Thoracic aorta (tissue), 2 donors: ENCODE measurements around the gene TIFAB. TPM values are rescaled to one million over a fixed set of nuclear protein-coding genes. Genes with fewer than 3 reads are reported as not detected.

Source experiments
- ATAC-seq: fragments of 150-250 bp; one replicate; pipeline ENCODE4 v1.8.0; 2017; ENCODE audit warnings: low read depth; ENCODE audit not compliant: insufficient number of reproducible peaks, low FRiP score
- DNase-seq: peaks from one replicate; pipeline ENCODE4 v3.0.0-alpha.2; 2020; ENCODE audit warnings: low spot score
- H3K27ac ChIP-seq, 2 donors: fragments of 200-600 bp; sonication (generic); 1 replicate in 1 of 2; 2 replicates in 1 of 2; pipeline ENCODE4 v1.5.1; 2016; ENCODE audit warnings: mild to moderate bottlenecking in 2 of 2, moderate library complexity in 2 of 2
- H3K27me3 ChIP-seq: fragments of 200-600 bp; sonication (generic); replicated peaks from 2 replicates; pipeline ENCODE4 v1.6.0; 2016; ENCODE audit warnings: mild to moderate bottlenecking; ENCODE audit not compliant: insufficient read depth
- H3K36me3 ChIP-seq: fragments of 200-600 bp; sonication (generic); one replicate; pipeline ENCODE4 v1.5.1; 2016
- H3K4me1 ChIP-seq, 2 donors: fragments of 200-600 bp; sonication (generic); 1 replicate in 1 of 2; 2 replicates in 1 of 2; pipeline versions ENCODE4 v1.5.1 to v1.6.0; 2016; ENCODE audit warnings: low read depth in 2 of 2, mild to moderate bottlenecking in 1 of 2; ENCODE audit not compliant: control insufficient read depth in 1 of 2
- H3K4me3 ChIP-seq: fragments of 200-600 bp; sonication (generic); 2 replicates; pipeline ENCODE4 v1.5.1; 2016; ENCODE audit warnings: mild to moderate bottlenecking
- H3K9me3 ChIP-seq: fragments of 200-600 bp; sonication (generic); 2 replicates; pipeline ENCODE4 v1.5.1; 2016
- total RNA-seq, 2 donors: library from RNA; depleted of rRNA; stranded (reverse); fragments of >200 nt; gene quantifications; one replicate each; pipeline versions ENCODE4 v1.1.0 to v1.2.3, GENCODE V29; 2016
- TF ChIP-seq, protein P1 (sequence below): fragments of 200-600 bp; sonication (generic); IDR thresholded peaks from one replicate; pipeline ENCODE4 v1.5.1; 2019; ENCODE audit warnings: antibody characterized with exemption

TIFAB gene
- total RNA-seq, 2 donors from 2014 or later, result not detected

DNA sequence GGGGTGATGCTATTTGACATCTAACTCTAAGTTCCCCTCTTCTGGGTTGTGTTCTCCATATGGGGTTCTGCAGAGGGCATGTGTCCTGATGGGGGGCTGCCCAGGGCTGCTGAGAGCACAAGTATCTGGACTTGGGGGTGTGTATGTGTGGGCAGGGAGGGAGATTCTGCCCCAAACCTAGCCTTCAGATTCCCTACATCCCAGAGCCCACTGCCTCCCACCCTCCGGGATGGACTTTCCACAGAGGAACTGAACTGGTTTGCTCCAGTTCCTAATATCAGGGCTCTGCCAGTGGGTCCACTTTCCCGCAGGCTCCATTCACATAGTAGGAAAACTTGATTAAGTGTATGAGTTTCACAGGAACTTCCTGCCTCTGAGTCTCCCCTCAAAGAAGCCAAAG is 16.4 kb upstream of the TIFAB start:
- DNase-seq (no peak), ATAC-seq (no peak)
- Histone ChIP-seq H3K27me3 (no peaks in the 10 kb centered on the region), H3K9me3 (no peaks in the 10 kb centered on the region), H3K27ac (no peak overlapping the region), H3K36me3 (no peaks in the 10 kb centered on the region), H3K4me1 (peaks cover 3 to 5% of the 10 kb centered on the region in 2 donors), H3K4me3 (no peak overlapping the region)
- TF ChIP-seq, protein P1, sequence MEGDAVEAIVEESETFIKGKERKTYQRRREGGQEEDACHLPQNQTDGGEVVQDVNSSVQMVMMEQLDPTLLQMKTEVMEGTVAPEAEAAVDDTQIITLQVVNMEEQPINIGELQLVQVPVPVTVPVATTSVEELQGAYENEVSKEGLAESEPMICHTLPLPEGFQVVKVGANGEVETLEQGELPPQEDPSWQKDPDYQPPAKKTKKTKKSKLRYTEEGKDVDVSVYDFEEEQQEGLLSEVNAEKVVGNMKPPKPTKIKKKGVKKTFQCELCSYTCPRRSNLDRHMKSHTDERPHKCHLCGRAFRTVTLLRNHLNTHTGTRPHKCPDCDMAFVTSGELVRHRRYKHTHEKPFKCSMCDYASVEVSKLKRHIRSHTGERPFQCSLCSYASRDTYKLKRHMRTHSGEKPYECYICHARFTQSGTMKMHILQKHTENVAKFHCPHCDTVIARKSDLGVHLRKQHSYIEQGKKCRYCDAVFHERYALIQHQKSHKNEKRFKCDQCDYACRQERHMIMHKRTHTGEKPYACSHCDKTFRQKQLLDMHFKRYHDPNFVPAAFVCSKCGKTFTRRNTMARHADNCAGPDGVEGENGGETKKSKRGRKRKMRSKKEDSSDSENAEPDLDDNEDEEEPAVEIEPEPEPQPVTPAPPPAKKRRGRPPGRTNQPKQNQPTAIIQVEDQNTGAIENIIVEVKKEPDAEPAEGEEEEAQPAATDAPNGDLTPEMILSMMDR, result no peak

DNA sequence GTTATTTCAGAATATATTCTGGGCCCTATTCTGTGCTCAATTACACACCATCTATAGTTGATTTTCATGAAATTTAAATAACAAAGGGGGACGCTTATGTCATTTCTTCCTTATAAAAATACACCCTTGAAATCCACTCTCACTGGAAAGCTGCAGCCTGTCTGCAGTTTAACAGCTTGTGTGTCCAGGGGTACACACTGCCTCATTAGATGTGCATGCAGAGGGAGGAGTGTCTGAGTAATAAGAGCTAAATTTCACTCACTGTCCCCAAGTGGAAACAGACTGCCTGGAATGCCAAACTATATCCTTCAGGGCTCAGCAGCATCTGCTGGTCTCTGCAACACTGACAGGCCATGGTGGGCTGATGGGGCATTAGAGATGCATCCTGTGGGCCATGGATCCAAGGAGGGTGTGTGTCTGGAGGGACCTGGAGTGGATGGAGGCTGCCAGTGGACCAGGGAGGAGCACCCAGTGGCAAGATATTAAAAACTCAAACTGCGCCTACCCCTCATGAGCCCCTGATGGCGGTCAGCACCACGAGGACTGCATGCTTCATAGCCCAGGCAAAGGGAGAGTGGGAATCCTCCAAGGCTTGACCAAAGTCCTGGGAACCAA is 15.8 kb upstream of the TIFAB start:
- TF ChIP-seq, protein P1, result no peak
- DNase-seq, result no peak
- Histone ChIP-seq H3K27ac (no peak overlapping the region), H3K4me3 (no peak overlapping the region), H3K36me3 (no peaks in the 10 kb centered on the region), H3K4me1 (peaks cover 3 to 5% of the 10 kb centered on the region in 2 donors), H3K9me3 (no peaks in the 10 kb centered on the region), H3K27me3 (no peaks in the 10 kb centered on the region)
- no peak for ATAC-seq

DNA sequence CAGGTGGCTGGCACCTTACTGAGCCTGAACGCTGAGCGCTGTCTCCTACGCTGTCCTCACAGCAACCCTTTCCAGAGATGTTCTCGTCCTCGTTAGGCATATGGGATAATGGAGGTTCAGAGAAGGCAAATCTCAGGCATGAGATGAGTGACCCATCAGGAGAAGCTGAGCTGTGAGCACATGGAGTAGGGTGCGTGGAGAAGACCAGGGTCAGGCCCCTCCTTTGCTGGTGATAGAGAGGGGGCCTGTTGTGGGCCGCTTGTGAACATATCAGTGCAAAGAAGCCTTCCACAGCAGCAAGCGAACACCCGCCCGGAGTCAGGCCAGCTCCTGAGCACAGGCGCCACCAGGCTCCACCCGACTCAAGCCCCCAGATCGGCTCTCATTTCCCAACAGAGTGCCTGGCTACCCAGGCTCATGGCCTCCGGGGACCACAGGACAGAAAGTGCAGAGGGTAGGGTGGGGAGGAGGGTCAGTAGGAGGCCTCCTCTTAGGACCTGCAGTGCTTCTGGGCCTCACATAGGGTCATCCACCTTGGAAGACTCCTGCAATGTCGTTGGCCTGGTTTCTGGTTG is 15.0 kb upstream of the TIFAB start:
- H3K4me1 ChIP-seq, result peaks cover 3 to 5% of the 10 kb centered on the region in 2 donors
- DNase-seq, result no peak
- no peak overlapping the region for H3K27ac ChIP-seq
- no peaks in the 10 kb centered on the region for H3K36me3 ChIP-seq
- TF ChIP-seq, protein P1, result no peak
- ATAC-seq, result no peak
- no peak overlapping the region for H3K4me3 ChIP-seq
- no peaks in the 10 kb centered on the region for H3K27me3 ChIP-seq
- no peaks in the 10 kb centered on the region for H3K9me3 ChIP-seq

DNA sequence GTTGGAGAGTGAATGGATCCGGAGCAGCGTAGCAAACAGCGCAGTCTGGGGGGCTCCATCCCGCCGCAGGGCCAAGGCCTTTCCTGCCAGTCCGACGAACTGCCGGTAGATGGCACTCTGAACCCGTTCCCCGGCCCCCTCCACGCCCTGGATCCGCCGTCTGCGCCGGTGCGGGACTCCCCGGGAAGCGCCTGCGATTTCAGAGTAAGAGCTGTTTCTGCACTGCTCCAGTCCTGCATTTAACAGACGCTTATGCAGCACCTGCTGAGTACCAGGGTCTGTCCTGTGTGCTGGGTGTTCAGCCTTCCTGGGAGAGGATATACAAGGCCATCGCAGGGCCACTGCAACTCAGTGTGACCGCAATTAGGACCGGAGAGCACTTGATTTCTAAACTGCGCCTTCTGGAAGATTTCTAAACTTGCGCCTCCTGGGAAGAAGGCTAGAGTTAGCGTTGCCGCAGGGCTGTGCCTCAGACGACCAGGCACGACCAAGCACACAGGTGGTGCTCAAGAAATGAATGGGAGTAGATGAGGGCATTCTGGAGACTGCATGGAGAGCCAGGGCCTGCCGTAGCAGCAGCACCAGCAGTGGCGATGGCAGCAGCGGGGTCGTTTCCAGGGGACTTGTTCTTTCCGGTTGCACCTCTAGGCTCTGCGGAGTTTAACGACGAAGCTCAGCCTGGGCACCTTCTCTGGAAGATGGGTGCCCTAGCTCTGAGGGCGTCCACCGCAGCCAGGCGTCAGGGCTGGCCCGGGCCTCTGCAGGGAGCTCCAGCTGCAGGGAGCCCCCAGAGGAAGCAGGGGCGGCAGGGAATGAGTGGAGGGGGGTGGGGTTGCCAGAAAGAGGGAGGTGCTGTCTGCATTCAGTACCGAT is 14.3 kb upstream of the TIFAB start:
- H3K27me3 ChIP-seq, result no peaks in the 10 kb centered on the region
- H3K4me1 ChIP-seq, result peaks cover 3 to 5% of the 10 kb centered on the region in 2 donors
- H3K9me3 ChIP-seq, result no peaks in the 10 kb centered on the region
- peak overlapping the region; percentile 65 for H3K4me3 ChIP-seq
- ATAC-seq (no peak), DNase-seq (no peak)
- TF ChIP-seq, protein P1, result peak; percentile 83
- H3K27ac ChIP-seq, result no peak overlapping the region
- no peaks in the 10 kb centered on the region for H3K36me3 ChIP-seq
